Measurements from ENCODE around the gene TPPP. TPM values are rescaled to one million over a fixed set of nuclear protein-coding genes. Genes with fewer than 3 reads are reported as not detected.

TPPP gene
- total RNA-seq, 1 donor from 2014 or later: 2.2 TPM

DNA sequence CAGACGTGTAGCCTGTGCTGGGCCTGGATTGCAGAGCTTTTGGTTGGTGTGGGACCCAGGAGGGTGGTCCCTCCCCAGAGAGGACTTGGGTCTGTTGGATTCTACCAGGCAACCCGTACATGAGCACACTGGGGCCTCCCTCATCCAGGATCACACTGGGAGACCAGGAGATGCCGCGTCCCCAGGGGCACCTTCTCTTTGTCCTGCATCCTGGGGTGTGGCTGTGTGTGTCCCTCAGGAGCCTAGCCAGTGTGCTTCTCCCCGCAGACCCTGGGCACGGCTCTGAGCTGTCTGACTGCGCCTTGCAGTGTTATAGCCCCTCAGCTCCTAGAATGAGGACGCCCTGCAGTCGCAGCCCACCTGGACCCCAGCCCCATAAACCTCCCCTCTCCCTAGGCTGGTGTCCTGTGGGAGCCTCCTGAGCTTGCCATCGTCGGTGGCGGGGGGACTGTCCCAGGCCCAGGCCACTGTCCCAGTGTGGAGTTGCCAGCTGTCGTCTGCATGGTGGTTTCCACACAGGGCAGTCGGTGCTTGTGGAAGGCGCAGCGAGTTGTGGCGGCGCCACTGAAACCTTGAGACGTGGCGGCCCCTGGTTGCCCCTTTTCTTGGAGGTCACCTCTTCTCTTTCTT, 53.5 kb downstream of the TPPP start:
- Histone ChIP-seq H4K20me1 (ENCODE audit: insufficient read depth, low read length) (peaks cover under 1% of the 10 kb centered on the region), H3K27me3 (ENCODE audit: insufficient read depth, low read length) (no peaks in the 10 kb centered on the region), H3K9me3 (ENCODE audit: insufficient read depth, low read depth, low read length) (no peaks in the 10 kb centered on the region), H3K27ac (ENCODE audit: low read depth, low read length) (no peak overlapping the region), H3K36me3 (ENCODE audit: insufficient read depth, low read length) (peaks cover 15% of the 10 kb centered on the region), H3K4me1 (ENCODE audit: insufficient read depth, low read length) (no peaks in the 10 kb centered on the region), H2AFZ (ENCODE audit: low read depth, low read length) (no peak overlapping the region), H3K4me3 (ENCODE audit: insufficient read depth, low read depth, low read length) (no peak overlapping the region), H3K9ac (ENCODE audit: low read length) (no peak overlapping the region), H3K4me2 (ENCODE audit: low read length) (no peak overlapping the region), H3K79me2 (ENCODE audit: insufficient read depth, low read length) (no peaks in the 10 kb centered on the region)
- no peak overlapping the region for H3K4me3 Mint-ChIP-seq (ENCODE audit: unreplicated experiment)
- H3K4me1 Mint-ChIP-seq (ENCODE audit: low read depth, unreplicated experiment): no peaks in the 10 kb centered on the region
- DNase-seq (ENCODE audit: low read depth): no peak
- no peak for FAIRE-seq
- peaks cover 29% of the 10 kb centered on the region for H3K36me3 Mint-ChIP-seq (ENCODE audit: low read depth, unreplicated experiment)
- H3K27ac Mint-ChIP-seq (ENCODE audit: unreplicated experiment): no peak overlapping the region
- TF ChIP-seq, protein P1, sequence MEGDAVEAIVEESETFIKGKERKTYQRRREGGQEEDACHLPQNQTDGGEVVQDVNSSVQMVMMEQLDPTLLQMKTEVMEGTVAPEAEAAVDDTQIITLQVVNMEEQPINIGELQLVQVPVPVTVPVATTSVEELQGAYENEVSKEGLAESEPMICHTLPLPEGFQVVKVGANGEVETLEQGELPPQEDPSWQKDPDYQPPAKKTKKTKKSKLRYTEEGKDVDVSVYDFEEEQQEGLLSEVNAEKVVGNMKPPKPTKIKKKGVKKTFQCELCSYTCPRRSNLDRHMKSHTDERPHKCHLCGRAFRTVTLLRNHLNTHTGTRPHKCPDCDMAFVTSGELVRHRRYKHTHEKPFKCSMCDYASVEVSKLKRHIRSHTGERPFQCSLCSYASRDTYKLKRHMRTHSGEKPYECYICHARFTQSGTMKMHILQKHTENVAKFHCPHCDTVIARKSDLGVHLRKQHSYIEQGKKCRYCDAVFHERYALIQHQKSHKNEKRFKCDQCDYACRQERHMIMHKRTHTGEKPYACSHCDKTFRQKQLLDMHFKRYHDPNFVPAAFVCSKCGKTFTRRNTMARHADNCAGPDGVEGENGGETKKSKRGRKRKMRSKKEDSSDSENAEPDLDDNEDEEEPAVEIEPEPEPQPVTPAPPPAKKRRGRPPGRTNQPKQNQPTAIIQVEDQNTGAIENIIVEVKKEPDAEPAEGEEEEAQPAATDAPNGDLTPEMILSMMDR (IDR thresholded peaks at IDR 0.05; ENCODE audit: insufficient read depth, low read depth, low read length): no peak
- TF ChIP-seq EZH2 (IDR thresholded peaks at IDR 0.05; ENCODE audit: insufficient read depth, low read length): no peak
- H3K9me3 Mint-ChIP-seq (ENCODE audit: unreplicated experiment): no peaks in the 10 kb centered on the region
- H3K27me3 Mint-ChIP-seq (ENCODE audit: low read depth, unreplicated experiment): no peaks in the 10 kb centered on the region

DNA sequence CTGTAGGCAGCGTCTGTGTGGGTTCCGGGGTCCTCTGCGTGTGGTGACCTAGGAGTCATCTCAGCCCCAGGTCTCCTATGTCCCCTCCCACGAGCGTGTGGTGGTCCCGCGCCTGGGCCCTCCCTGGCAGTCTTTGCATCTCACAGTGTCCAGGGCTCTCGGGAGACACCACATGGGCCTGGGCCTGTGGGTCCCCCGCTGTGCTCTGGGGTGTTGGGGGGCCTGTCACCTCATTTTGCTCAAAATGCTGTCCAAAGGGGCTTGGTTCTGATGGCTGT, 54.0 kb downstream of the TPPP start:
- Mint-ChIP-seq H3K4me3 (ENCODE audit: unreplicated experiment) (no peak overlapping the region), H3K27me3 (ENCODE audit: low read depth, unreplicated experiment) (no peaks in the 10 kb centered on the region), H3K36me3 (ENCODE audit: low read depth, unreplicated experiment) (peaks cover 28% of the 10 kb centered on the region), H3K4me1 (ENCODE audit: low read depth, unreplicated experiment) (no peaks in the 10 kb centered on the region), H3K27ac (ENCODE audit: unreplicated experiment) (no peak overlapping the region), H3K9me3 (ENCODE audit: unreplicated experiment) (no peaks in the 10 kb centered on the region)
- H3K9ac ChIP-seq (ENCODE audit: low read length): no peak overlapping the region
- H3K4me2 ChIP-seq (ENCODE audit: low read length): no peak overlapping the region
- H4K20me1 ChIP-seq (ENCODE audit: insufficient read depth, low read length): peaks cover 5% of the 10 kb centered on the region
- no peak overlapping the region for H3K4me3 ChIP-seq (ENCODE audit: insufficient read depth, low read depth, low read length)
- TF ChIP-seq, protein P1 (IDR thresholded peaks at IDR 0.05; ENCODE audit: insufficient read depth, low read depth, low read length): no peak
- TF ChIP-seq EZH2 (IDR thresholded peaks at IDR 0.05; ENCODE audit: insufficient read depth, low read length): no peak
- H3K27me3 ChIP-seq (ENCODE audit: insufficient read depth, low read length): no peaks in the 10 kb centered on the region
- H3K79me2 ChIP-seq (ENCODE audit: insufficient read depth, low read length): no peaks in the 10 kb centered on the region
- no peak overlapping the region for H3K27ac ChIP-seq (ENCODE audit: low read depth, low read length)
- H3K9me3 ChIP-seq (ENCODE audit: insufficient read depth, low read depth, low read length): no peaks in the 10 kb centered on the region
- no peak for FAIRE-seq
- H3K36me3 ChIP-seq (ENCODE audit: insufficient read depth, low read length): peaks cover 15% of the 10 kb centered on the region
- no peak overlapping the region for H2AFZ ChIP-seq (ENCODE audit: low read depth, low read length)
- no peaks in the 10 kb centered on the region for H3K4me1 ChIP-seq (ENCODE audit: insufficient read depth, low read length)
- DNase-seq (ENCODE audit: low read depth): no peak

DNA sequence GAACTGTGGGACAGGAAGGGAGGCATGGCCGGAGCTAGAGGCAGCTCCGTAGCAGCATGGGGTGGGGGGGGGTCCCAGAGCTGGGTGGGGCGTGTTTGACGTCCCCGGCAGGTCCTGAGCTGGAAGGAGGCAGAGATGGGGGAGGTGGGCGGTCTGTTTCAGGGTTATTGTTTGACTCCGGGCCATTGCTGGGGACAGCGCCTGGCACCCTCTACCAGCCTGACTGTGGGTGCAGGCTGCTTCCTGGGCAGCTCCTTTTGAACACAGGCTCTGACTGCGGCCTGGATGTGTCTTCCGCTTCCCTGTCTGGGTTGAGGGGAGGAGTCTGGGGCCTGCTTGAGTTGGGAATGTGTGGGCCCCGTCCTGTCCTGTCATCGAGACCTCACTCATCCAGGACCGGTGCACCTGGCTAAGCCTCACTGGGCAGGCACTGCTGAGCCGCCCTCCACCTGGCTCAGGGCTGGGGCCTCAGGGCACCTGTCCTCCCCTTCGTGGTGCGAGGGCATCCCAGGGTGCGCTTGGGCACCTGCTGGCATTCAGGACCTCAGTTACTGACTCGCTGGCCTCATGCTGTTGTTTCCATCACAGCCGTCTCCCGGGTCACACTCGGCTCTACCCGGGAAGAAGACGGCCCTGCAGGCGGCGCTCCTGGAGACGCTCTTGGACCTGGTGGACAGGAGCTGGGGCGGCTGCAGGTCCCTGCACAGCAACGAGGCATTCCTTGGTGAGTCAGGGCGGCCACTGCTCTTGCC, 54.5 kb downstream of the TPPP start:
- no peak for FAIRE-seq
- no peak overlapping the region for H3K4me3 ChIP-seq (ENCODE audit: insufficient read depth, low read depth, low read length)
- TF ChIP-seq, protein P1 (IDR thresholded peaks at IDR 0.05; ENCODE audit: insufficient read depth, low read depth, low read length): no peak
- no peak for TF ChIP-seq EZH2 (IDR thresholded peaks at IDR 0.05; ENCODE audit: insufficient read depth, low read length)

More for the DNA sequence above, 54.5 kb downstream of the TPPP start:
- H3K9me3 ChIP-seq (ENCODE audit: insufficient read depth, low read depth, low read length): no peaks in the 10 kb centered on the region
- no peaks in the 10 kb centered on the region for H3K27me3 ChIP-seq (ENCODE audit: insufficient read depth, low read length)
- H3K79me2 ChIP-seq (ENCODE audit: insufficient read depth, low read length): no peaks in the 10 kb centered on the region
- H3K9ac ChIP-seq (ENCODE audit: low read length): no peak overlapping the region
- H3K27ac ChIP-seq (ENCODE audit: low read depth, low read length): no peak overlapping the region
- H3K27me3 Mint-ChIP-seq (ENCODE audit: low read depth, unreplicated experiment): no peaks in the 10 kb centered on the region
- H3K36me3 Mint-ChIP-seq (ENCODE audit: low read depth, unreplicated experiment): peaks cover 28% of the 10 kb centered on the region
- no peaks in the 10 kb centered on the region for H3K4me1 Mint-ChIP-seq (ENCODE audit: low read depth, unreplicated experiment)
- H3K4me1 ChIP-seq (ENCODE audit: insufficient read depth, low read length): no peaks in the 10 kb centered on the region
- no peak overlapping the region for H3K4me3 Mint-ChIP-seq (ENCODE audit: unreplicated experiment)
- peaks cover 15% of the 10 kb centered on the region for H3K36me3 ChIP-seq (ENCODE audit: insufficient read depth, low read length)
- no peak overlapping the region for H3K27ac Mint-ChIP-seq (ENCODE audit: unreplicated experiment)
- H3K9me3 Mint-ChIP-seq (ENCODE audit: unreplicated experiment): no peaks in the 10 kb centered on the region
- no peak for DNase-seq (ENCODE audit: low read depth)
- no peak overlapping the region for H2AFZ ChIP-seq (ENCODE audit: low read depth, low read length)
- H3K4me2 ChIP-seq (ENCODE audit: low read length): no peak overlapping the region
- H4K20me1 ChIP-seq (ENCODE audit: insufficient read depth, low read length): peaks cover 6% of the 10 kb centered on the region

All from astrocyte (in vitro differentiated cells and primary cell).